ENCODE measurements around the gene ACTL10.

DNA sequence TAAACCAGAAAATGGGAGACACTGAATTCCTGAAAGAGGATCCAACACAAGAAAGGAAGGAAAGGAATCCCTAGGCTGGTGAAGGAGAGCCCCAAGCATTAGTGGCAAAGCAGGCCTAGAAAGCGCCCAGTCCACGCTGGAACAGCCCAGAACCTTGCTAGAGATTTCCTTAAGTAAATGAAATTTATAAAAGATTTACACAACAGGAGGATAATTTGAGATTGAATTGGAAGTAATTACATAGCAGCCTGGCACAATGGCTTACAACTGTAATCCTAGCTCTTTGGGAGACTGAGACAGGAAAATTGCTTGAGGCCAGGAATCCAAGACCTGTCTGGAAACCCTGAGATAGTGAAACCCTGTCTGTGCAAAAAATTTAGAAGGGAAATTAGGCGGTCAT, 31.4 kb upstream of the ACTL10 start:
- TF ChIP-seq, protein P1, sequence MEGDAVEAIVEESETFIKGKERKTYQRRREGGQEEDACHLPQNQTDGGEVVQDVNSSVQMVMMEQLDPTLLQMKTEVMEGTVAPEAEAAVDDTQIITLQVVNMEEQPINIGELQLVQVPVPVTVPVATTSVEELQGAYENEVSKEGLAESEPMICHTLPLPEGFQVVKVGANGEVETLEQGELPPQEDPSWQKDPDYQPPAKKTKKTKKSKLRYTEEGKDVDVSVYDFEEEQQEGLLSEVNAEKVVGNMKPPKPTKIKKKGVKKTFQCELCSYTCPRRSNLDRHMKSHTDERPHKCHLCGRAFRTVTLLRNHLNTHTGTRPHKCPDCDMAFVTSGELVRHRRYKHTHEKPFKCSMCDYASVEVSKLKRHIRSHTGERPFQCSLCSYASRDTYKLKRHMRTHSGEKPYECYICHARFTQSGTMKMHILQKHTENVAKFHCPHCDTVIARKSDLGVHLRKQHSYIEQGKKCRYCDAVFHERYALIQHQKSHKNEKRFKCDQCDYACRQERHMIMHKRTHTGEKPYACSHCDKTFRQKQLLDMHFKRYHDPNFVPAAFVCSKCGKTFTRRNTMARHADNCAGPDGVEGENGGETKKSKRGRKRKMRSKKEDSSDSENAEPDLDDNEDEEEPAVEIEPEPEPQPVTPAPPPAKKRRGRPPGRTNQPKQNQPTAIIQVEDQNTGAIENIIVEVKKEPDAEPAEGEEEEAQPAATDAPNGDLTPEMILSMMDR (IDR thresholded peaks at IDR 0.05): no peak
- TF ChIP-seq POLR2A (IDR thresholded peaks at IDR 0.05): no peak
